Cardiac fibroblast (primary cell): ENCODE results near the gene SERPINA4.
"Not testable (repeated sequence)": the region's sequence is repeated elsewhere in the genome, so short reads cannot be mapped to it uniquely, and the experiment has no call there.

Experiments
- DNase-seq, 2 donors: peaks; one replicate each; pipeline versions ENCODE4 v3.0.0 to v3.0.0-alpha.2; 2010; ENCODE audit warnings: low read depth in 2 of 2
- H3K4me3 ChIP-seq, 2 donors: replicated peaks in 1 of 2; 1 replicate in 1 of 2; 2 replicates in 1 of 2; pipeline ENCODE4 v1.5.1; 2011; ENCODE audit warnings: low read depth in 2 of 2, low read length in 2 of 2, mild to moderate bottlenecking in 2 of 2, moderate library complexity in 1 of 2
- CTCF ChIP-seq: IDR thresholded peaks from one replicate; pipeline ENCODE4 v1.5.1; 2011; ENCODE audit warnings: low read depth, mild to moderate bottlenecking, low read length, inconsistent platforms

The SERPINA4 gene

GRCh38 chr14:94601884-94602391 lies 40.7 kb downstream of the SERPINA4 start:
- DNase-seq = peak; percentile 95 to 97
- no peak for TF ChIP-seq CTCF
- no peak overlapping the region for H3K4me3 ChIP-seq

- TF ChIP-seq CTCF = no peak
- no peak overlapping the region for H3K4me3 ChIP-seq
- no peak for DNase-seq
These were observed 41.5 kb downstream of the SERPINA4 start for GRCh38 chr14:94602722-94603121.

- TF ChIP-seq CTCF = no peak
- no peak for DNase-seq
- H3K4me3 ChIP-seq = no peak overlapping the region
These were observed 44.1 kb downstream of the SERPINA4 start for GRCh38 chr14:94605361-94605760.

- not testable (repeated sequence) for DNase-seq, H3K4me3 ChIP-seq
These were observed 47.7 kb downstream of the SERPINA4 start for GRCh38 chr14:94608966-94609365.

- TF ChIP-seq CTCF = no peak
- H3K4me3 ChIP-seq = no peak overlapping the region
- no peak for DNase-seq
These were observed 49.9 kb downstream of the SERPINA4 start for GRCh38 chr14:94611179-94611578.

- peak; percentile 46 to 84 for DNase-seq
- no peak for TF ChIP-seq CTCF
- peak within 1 kb of the TSS in 1 of 2 donors; percentile 32 for H3K4me3 ChIP-seq
These were observed 50.9 kb downstream of the SERPINA4 start, which contains the start of gene SERPINA3 for GRCh38 chr14:94612174-94612573. Gene SERPINA3 (plus strand): TSS chr14:94612391. CDS start chr14:94614442, 2,051 bp downstream.

DNA sequence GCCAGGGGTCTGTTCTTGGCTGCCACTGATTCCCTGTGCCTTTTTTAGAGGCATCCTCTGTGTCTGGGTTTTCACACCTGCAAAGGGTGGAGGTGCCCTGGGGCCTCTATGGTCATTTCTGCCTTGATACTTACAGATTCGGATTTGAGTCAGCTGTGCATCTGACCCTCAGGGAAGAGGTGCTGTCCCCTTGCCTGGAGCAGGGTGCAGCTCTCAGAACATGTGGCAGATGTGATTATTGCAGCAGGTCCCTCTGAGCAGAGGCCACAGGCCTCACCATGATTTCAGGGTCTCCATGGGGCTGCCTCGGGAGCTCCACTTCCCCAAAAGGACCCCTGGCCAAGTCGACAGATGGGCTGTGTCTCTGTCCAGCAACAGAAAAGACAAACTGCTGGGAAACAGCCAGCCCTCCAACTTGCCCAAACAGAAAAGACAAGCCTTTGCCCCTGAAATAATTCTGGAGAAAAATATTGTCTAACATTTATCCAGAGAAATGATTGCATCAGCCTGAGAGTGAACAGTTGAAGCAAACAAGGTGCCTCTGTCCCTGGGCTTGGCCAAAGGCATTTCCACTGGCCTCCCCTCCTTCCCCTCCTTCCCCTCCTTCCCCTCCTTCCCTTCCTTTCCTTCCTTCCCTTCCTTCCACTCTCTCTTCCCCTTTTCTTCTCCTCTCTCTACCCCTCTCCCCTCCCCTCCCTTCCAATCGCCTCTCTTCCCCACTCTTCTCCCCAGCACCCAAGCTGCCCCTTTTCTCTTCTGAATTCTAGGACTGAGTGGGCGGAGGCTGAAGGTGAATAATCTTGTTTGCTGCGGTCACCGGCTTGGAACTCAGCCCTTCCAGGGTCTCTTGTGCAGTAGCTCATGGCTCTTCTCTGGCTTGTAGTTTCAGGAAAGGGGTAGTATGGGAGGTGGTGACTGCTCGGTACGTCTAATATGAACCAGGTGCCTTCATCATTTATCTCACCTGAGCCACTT lies 51.6 kb downstream of the SERPINA4 start:
- peak overlapping the region in 1 of 2 donors; percentile 32 for H3K4me3 ChIP-seq
- DNase-seq = peak in 1 of 2 donors; percentile 65
- TF ChIP-seq CTCF = no peak
